Stimulated activated CD8-positive, alpha-beta memory T cell treated with anti-CD3 and anti-CD28 coated beads, Interleukin-7, amount 100 ng/mL, for 1 hour (primary cell): ENCODE results near the gene PSG4.
"Not testable (repeated sequence)": the region's sequence is repeated elsewhere in the genome, so short reads cannot be mapped to it uniquely, and the experiment has no call there.

Experiments
- DNase-seq, 2 donors: peaks; one replicate each; pipeline ENCODE4 v3.0.0-alpha.2; 2020; ENCODE audit warnings: low read depth in 2 of 2

The PSG4 gene

DNA sequence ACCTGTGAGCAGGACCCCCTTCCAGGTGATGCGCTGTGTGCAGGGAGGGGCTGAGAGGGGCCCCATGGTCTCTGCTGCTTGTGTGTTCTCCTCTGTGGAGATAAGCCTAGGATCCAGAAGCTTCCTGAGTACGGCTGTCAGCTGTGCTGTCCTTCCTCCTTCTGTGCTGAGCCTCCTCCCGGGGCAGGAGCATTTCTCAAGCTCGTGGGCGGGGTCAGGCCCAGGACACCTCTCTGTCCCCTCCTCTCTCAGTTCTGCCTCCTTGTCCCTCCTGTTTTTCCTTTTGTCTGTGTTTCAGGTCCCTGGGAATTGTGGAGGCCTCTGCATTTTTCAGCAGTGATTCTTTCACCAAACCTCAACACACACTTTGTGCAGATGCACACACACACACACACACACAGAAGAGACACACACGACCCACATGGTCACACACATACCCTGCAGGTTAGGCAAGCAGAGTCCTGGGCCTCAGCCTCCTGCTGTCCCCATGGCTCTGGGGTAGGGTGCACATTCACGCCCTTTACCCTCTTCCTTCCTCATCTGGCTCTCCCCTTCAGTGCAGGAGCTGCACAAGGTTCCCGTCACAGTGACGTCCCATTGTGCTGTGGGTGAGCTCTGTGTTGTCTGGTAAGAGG is at the start of gene PSG4:
Gene PSG4, minus strand, starts transcription at position 168 of the 635 bp plus-strand sequence. Its CDS starts 102 bp downstream, at position 66.
- DNase-seq, result not testable (repeated sequence)

DNA sequence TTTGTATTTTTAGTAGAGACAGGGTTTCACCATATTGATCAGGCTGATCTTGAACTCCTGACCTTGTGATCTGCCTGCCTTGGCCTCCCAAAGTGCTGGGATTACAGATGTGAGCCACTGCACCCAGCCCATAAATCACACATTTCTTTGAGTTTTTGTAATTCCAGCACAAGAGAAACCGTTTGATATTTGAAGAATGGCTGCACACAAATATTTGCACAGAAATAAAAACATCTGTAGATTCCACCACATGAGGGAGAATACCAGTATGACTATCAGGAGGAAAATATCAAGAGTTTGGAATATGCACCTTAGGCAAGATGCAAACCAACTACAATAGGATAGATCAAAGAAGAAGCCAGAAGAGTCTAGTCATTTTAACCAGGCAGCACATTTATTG is 46.0 kb upstream of the PSG4 start:
- DNase-seq, result not testable (repeated sequence)

DNA sequence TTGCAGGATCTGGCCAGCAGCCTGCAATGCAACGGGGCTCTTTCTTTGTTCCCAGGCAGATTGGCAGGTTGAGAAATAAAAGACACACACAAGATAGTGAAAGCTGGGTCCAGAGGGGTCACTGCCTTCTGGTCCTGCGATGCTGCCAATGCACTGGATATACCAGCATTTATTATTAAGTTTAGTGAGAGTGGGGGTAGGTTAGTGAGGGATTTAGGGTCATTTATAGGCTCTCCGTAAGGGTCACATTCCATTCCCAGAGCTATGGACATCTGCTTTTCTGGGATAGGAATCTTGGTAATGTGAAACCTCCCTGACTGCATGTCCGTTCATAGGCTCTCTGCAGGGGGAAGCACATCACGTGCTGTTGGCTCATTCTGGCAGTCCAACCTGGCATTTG is 44.9 kb upstream of the PSG4 start:
- DNase-seq, result not testable (repeated sequence)

DNA sequence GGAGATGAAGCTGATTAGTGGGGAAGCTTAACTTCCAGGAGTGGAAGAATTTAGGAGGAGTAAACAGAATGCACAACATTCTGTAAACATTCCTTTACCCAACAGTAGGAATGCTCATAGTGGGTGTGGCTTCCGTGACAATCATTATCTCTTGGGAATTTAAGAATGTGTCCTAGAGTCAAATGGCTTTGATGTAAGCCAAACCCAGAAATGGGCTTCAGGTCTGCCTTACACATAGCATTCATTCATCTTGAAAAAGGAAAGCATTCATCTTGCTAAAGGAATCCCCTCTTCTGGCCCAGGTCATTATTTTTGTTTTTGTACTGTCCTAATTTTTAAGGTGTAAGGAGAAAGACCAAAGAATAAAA is 43.2 kb upstream of the PSG4 start:
- not testable (repeated sequence) for DNase-seq

DNA sequence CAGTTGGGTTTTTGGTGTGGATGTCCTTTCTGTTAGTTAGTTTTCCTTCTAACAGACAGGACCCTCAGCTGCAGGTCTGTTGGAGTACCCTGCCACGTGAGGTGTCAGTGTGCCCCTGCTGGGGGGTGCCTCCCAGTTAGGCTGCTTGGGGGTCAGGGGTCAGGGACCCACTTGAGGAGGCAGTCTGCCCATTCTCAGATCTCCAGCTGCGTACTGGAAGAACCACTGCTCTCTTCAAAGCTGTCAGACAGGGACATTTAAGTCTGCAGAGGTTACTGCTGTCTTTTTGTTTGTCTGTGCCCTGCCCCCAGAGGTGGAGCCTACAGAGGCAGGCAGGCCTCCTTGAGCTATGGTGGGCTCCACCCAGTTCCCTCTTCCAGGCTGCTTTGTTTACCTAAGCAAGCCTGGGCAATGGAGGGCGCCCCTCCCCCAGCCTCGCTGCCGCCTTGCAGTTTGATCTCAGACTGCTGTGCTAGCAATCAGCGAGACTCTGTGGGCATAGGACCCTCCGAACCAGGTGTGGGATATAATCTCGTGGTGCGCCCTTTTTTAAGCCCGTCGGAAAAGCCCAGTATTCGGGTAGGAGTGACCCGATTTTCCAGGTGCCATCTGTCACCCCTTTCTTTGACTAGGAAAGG is 41.9 kb upstream of the PSG4 start:
- DNase-seq, result not testable (repeated sequence)

DNA sequence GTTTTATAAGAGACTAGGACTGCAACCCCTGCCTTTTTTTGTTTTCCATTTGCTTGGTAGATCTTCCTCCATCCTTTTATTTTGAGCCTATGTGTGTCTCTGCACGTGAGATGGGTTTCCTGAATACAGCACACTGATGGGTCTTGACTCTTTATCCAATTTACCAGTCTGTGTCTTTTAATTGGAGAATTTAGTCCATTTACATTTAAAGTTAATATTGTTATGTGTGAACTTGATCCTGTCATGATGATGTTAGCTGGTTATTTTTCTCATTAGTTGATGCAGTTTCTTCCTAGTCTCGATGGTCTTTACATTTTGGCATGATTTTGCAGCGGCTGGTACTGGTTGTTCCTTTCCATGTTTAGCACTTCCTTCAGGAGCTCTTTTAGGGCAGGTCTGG is 40.4 kb upstream of the PSG4 start:
- not testable (repeated sequence) for DNase-seq

DNA sequence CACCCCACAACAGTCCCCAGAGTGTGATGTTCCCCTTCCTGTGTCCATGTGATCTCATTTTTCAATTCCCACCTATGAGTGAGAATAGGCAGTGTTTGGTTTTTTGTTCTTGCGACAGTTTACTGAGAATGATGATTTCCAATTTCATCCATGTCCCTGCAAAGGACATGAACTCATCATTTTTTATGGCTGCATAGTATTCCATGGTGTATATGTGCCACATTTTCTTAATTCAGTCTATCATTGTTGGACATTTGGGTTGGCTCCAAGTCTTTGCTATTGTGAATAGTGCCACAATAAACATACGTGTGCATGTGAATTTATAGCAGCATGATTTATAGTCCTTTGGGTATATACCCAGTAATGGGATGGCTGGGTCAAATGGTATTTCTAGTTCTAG is 36.8 kb upstream of the PSG4 start:
- not testable (repeated sequence) for DNase-seq

DNA sequence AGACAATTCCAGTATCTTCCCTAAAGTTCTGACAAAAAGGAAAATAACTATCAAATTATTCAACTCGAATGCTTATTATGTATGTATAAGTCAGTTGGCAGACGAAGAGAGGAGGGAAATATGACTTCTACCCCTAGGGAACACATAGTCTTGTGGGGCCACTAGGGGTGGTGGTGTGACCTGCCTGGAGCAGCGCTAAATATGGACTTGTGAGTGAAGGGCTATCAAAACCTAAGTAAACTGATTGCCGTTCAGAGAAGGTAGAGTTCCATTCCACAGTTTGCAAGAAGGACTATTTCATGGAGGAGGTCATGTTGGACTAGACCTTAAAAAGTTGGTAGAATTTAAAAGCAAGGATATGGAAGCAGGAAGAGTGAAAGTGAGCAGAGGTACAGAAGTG is 32.8 kb upstream of the PSG4 start:
- not testable (repeated sequence) for DNase-seq

DNA sequence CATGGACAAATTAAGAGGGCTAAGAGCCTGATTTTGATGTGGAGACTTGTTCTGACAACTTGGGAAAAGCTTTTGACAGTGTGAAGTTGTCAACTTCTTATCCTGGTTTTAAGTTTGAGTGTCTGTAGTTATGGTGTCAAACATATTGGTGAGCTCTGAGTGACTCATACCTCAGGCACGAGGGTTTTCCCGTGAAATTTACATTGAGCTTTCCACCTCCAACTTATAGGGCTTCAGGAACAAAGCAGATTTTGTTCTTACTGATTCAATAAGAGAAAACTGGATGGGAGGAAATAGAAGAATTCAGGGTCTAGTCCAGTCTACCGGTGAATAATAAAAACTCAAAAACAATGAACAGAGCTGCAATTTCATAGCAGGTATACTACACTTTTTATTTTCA is 30.2 kb upstream of the PSG4 start:
- DNase-seq, result not testable (repeated sequence)

DNA sequence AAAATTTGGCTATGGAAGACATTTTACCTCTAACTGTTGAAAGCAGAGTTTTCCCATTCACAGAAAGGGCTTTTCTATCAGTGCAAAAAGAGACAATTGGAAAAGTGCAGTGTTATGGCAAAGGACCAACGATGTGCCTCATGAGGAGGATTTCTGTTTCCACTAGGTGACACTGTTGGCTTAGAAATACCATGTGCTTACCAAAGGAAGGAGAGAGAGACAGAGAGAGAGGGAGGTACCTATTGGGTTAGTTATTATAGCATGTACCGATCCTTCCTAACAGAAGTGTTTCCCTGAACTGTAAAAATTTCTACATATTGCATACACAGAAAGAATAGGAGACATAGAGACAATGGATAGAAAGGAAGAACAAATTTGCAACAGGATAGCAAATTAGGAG is 23.9 kb upstream of the PSG4 start:
- DNase-seq, result no peak

DNA sequence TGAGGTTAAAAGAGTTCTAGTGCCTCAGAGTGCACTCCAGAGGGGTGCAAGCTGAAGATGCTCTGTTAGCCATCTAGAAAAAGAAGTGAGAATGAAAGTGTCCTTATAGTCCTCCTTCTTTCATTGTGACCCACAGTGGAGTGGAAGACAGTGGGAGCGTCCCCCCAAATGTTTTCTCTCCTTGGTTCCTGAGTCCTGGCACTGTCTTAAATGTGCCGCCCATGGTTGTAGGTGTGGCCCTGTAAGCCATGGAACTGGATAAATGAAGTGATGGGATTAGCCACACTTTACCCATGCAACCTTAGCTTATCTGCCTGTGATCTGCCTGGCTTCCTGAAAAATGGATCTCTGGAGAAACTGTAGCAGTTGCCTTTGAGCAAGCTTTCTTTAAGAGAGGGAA is 23.3 kb upstream of the PSG4 start:
- DNase-seq, result not testable (repeated sequence)

DNA sequence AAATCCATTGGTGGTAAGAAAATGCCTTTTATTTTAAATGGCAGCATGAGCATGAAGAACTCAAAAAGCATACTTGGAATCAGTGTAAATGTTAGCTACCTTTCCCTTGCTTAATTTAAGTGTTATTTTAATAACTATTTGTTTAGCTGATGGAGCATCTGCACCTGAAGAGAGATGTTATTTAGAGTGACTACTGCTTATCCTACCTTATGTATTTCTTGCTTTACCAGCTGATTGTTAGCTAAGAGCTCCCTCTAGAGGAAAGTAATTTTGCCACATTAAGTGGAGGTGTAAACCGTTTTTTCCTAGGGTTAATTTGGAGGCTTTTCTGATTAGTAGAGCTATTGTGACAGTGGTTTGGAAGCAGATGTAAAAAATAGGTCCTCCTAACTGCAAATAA is 21.5 kb upstream of the PSG4 start:
- DNase-seq, result not testable (repeated sequence)

DNA sequence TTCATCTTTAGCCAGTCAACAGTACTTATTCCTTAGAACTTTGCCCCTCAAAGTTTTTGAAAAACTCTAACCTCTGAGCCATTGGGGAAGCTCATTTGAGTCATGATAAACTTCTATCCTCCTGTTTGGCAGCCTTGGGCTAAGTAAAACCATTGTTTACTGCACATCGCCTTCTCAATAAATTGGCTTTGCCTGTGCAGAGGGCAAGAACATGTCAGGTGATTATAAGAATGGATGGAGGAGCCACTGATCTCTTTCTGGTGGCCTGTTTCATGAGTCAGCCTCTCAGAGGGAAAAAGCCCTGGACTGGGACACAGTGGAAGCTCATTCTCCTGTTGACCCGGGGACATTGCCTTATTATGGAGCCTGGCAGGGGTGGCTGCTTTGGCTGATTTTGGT is 19.4 kb upstream of the PSG4 start:
- DNase-seq, result no peak

DNA sequence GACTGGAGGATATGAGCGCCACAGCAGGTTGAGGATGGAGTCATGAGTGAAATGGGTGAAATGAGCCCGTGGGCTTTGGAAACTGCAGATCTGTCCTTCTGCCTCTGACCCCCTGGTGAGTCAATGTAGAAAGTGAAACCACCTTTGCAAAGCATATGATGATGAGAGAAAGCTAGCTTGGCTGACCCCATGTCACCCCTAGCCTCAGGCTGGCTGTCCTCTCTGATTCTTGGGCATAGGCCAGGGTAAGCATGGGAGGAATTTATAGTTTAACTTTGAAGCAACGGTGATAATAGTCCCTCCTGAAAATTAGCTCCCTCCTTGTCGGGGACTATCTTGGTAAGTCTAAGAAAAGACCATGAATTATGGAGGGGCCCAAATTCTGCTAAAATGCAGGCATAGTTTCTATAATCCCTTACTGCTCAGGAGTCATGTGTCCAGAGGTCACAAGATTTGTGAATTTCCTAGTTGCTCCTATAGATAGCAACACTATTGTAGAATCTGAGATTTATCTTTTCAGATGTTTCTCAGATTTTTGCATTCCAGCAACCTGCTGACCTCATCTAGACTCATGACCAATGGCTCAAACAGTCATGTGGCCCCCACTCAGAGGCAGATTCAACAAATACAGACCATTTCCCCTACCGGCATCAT is 18.9 kb upstream of the PSG4 start:
- DNase-seq, result not testable (repeated sequence)

DNA sequence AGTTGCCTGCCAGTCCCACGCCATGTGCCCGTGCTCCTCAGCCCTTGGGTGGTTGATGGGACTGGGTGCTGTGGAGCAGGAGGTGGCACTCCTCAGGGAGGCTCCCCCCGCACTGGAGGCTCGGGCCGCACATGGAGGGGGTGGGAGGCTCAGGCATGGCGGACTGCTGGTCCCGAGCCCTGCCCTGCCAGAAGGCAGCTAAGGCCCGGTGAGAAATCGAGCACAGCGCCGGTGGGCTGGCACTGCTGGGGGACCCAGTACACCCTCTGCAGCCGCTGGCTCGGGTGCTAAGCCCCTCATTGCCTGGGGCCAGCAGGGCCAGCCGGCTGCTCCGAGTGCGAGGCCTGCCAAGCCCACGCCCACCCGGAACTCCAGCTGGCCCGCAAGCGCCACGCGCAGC is 16.5 kb upstream of the PSG4 start:
- not testable (repeated sequence) for DNase-seq

DNA sequence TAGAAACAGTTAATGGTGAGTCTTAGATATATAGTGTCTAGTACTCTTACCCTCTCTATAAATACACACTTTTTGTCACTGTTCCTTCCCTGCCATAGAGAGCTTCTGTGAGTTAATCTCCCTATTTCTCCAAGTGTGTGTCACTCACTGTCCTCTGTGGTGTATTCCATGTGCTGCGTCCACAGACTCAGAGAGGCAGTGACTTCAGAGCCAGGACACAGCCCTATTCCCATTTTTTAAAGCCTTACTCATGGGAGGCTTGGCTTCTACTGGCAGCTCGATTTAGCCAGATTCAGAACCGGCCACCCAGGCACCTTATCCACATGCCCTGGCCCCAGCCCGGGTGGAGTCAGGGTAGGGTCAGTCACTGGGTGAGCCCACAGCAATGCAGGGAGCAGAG is 13.7 kb upstream of the PSG4 start:
- DNase-seq, result not testable (repeated sequence)

DNA sequence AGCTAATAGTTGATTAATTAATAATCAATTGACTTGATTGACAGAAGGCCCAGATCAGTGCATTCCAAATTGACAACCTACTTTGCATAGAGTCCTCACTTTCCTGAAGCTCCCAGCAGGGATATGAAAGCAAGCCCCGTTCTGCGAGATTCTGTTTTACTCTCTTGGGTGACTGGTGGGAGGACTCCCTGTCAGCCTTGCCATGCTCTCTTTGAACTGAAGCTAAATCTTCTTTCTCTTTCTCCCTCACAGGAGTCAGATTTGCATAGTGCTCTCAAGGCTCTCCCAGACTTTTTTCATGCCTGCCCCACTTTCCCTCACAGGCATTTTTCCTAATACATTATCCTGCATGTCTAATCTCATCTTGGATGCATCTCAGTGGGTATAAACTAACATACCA is 10.4 kb upstream of the PSG4 start:
- not testable (repeated sequence) for DNase-seq

DNA sequence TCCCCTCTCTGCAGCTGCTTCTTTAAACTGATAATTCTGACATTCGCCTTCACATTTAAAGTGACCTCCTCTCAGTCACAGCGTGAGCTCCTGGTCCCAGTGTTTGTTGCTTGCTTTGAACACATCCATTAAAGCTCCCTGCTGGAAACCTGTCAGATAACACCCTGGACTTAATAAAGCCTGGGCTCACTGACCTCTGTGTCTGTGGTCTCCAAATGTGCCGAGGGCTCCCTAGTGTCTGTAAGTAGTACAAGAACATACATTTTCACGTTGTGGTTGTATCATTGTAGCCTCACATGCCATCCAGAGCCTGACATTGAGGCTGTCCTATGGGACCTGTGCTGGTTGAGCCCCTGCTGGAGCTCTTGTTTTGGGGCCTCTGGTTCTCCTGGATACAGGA is 2.6 kb upstream of the PSG4 start:
- no peak for DNase-seq

DNA sequence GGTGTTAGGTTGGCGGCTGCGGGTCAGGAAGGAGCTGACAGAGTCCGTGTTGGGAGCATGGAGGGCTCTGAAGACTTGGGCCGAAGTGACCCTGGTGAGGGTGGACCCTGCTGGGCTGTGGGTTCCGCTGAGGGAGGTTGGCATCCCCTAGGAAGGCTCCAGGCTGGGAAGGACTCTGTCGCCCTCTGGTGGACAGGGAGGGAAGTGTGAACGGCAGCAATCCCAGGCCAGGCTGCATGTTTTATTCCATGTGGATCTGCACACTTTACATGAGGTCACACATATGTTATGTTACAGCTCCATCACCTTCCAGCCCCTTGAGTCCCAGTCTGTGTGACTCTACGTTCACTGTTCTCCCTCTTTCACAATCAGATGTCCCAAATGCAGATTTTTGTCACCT is 1.7 kb upstream of the PSG4 start:
- not testable (repeated sequence) for DNase-seq

DNA sequence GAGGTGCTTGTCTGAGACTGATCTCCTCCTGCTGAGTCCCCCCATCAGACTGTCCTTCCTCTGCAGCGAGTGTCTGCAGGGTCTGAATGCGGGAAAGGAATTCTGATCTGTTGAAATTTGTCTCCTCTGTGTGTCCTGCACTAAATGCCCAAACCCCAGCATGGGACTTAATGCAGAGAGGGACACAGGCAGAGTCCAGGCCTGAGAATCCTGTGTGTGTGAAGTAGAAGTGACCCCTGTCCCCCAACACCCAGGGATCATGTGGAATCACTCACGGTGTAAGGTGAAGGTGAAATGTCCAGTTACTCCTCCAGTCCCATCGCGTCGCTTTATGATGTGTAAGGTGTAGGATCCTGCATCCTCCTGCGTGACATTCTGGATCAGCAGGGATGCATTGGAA is 1.8 kb downstream of the PSG4 start:
- DNase-seq, result not testable (repeated sequence)

DNA sequence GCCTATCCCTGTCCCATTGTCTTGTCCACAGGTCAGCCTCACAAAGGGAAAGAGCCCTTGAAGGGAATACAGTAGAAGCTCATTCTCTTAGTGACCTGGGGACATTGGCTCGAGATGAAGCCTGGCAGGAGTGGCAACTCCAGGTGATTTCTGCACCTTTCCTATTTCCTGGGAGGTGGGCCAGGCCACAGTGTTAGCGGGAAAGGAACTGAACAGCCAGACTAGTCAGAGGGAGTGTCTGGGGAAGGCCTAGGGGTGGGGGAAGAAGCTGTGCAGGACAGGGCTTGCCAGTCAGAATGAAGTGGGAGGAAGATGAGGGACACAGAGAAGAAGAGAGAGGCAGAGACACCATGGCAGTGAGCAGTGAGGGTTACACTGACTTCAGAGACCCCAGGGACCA is 3.5 kb downstream of the PSG4 start:
- not testable (repeated sequence) for DNase-seq

DNA sequence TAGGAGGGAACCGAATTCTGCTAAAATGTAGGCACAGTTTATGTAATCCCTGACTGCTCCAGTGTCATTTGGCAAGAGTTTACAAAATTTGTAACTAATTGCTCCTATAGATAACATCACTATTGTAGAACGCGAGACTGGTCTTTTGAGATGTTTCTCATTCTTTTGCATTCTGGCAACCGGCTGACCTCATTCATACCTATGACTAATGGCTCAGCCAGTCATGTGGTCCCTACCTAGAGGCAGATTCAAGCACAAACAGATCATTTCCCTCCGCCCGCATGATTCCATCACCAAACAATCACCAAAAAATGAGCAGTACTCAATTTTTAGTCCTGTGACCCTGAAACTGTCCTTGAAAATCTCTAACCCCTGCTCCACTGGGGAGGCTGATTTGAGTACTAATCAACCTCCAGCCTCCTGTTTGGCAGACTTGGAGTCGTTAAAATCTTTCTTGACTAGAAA is 4.1 kb downstream of the PSG4 start:
- DNase-seq, result not testable (repeated sequence)
